ENCODE measurements around the gene NIBAN1.

DNA sequence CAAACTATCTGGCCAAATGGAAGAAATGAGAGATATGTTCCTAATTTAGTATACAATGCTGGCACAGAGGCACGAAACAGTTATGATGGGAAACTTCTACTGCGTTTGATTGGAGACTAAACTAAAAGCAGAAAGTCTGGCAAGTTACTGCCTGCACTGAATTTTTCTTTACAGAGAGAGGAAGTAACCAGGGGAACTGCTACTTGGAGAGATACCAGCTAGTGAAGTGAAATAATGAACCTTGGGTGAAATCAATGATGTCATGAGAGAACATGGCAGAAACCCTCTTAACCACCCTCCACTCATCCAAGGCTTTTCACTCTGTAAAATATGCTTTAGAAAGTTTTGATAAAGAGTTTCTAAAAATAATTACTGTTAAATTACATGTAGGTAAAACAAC lies 29.3 kb downstream of the NIBAN1 start:
- no peak for TF ChIP-seq POU5F1 (IDR thresholded peaks at IDR 0.05; ENCODE audit: borderline replicate concordance, low read depth, low read length, partially characterized antibody)
- no peak for TF ChIP-seq CBX8 (IDR thresholded peaks at IDR 0.05; ENCODE audit: borderline replicate concordance, extremely low read depth, low read depth, low read length, poor library complexity, severe bottlenecking)
- TF ChIP-seq ZSCAN32 (CRISPR knock-in tag; IDR thresholded peaks at IDR 0.05): no peak
- no peak for TF ChIP-seq CEBPB (tag; IDR thresholded peaks at IDR 0.05)
- TF ChIP-seq, protein P1, sequence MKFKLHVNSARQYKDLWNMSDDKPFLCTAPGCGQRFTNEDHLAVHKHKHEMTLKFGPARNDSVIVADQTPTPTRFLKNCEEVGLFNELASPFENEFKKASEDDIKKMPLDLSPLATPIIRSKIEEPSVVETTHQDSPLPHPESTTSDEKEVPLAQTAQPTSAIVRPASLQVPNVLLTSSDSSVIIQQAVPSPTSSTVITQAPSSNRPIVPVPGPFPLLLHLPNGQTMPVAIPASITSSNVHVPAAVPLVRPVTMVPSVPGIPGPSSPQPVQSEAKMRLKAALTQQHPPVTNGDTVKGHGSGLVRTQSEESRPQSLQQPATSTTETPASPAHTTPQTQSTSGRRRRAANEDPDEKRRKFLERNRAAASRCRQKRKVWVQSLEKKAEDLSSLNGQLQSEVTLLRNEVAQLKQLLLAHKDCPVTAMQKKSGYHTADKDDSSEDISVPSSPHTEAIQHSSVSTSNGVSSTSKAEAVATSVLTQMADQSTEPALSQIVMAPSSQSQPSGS (CRISPR knock-in tag; IDR thresholded peaks at IDR 0.05): no peak
- TF ChIP-seq POLR2A (conservative IDR thresholded peaks at IDR 0.05): no peak
- no peak for TF ChIP-seq RCOR1 (IDR thresholded peaks at IDR 0.05; ENCODE audit: borderline replicate concordance in 1 of 2, low read depth in 2 of 2, low read length in 2 of 2)
- TF ChIP-seq RFX5 (IDR thresholded peaks at IDR 0.05; ENCODE audit: low read depth, low read length): no peak
- TF ChIP-seq ZNF699 (CRISPR knock-in tag; IDR thresholded peaks at IDR 0.05; ENCODE audit: insufficient replicate concordance): no peak
- TF ChIP-seq MYNN (IDR thresholded peaks at IDR 0.05): no peak
- TF ChIP-seq MYNN (CRISPR knock-in tag; IDR thresholded peaks at IDR 0.05): no peak

Measured in K562 (cell line).